CD14-positive monocyte (primary cell): ENCODE data around the gene SLCO1C1. TPM values are rescaled to one million over a fixed set of nuclear protein-coding genes. Genes with fewer than 3 reads are reported as not detected.
"Not testable (repeated sequence)": the region's sequence is repeated elsewhere in the genome, so short reads cannot be mapped to it uniquely, and the experiment has no call there.

Source experiments
- DNase-seq, 3 donors: peaks; one replicate each; pipeline ENCODE4 v3.0.0-alpha.2; 2011 to 2022
- H2AFZ ChIP-seq: 2 replicates; pipeline ENCODE4 v1.6.0; 2012; ENCODE audit warnings: mild to moderate bottlenecking, low read depth, low read length, inconsistent platforms; ENCODE audit not compliant: insufficient read depth, poor library complexity, severe bottlenecking
- H3K27ac ChIP-seq, 2 donors: 1 replicate in 1 of 2; 2 replicates in 1 of 2; pipeline ENCODE4 v1.5.1; 2012 to 2013; ENCODE audit warnings: low read length in 2 of 2, control low read depth in 1 of 2, inconsistent platforms in 1 of 2, low read depth in 1 of 2, mild to moderate bottlenecking in 1 of 2
- H3K27me3 ChIP-seq, 2 donors: one replicate each; pipeline versions ENCODE4 v1.6.0 to v1.6.1; 2011 to 2013; ENCODE audit warnings: low read length in 2 of 2; ENCODE audit not compliant: control insufficient read depth in 2 of 2, insufficient read depth in 2 of 2
- H3K36me3 ChIP-seq, 2 donors: replicated peaks in 1 of 2; 1 replicate in 1 of 2; 2 replicates in 1 of 2; pipeline versions ENCODE4 v1.5.1 to v1.6.1; 2012 to 2013; ENCODE audit warnings: low read length in 2 of 2, control low read depth in 1 of 2, inconsistent platforms in 1 of 2, mild to moderate bottlenecking in 1 of 2; ENCODE audit not compliant: insufficient read depth in 2 of 2, control insufficient read depth in 1 of 2
- H3K4me1 ChIP-seq, 2 donors: 1 replicate in 1 of 2; 2 replicates in 1 of 2; pipeline versions ENCODE4 v1.5.1 to v1.6.1; 2012 to 2013; ENCODE audit warnings: low read length in 2 of 2, control low read depth in 1 of 2, inconsistent platforms in 1 of 2, mild to moderate bottlenecking in 1 of 2, moderate library complexity in 1 of 2; ENCODE audit not compliant: insufficient read depth in 2 of 2, control insufficient read depth in 1 of 2
- H3K4me2 ChIP-seq: replicated peaks from 2 replicates; pipeline ENCODE3; 2012; ENCODE audit warnings: low read length, moderate library complexity, mild to moderate bottlenecking; ENCODE audit not compliant: poor library complexity, severe bottlenecking; ENCODE audit errors: extremely low read depth
- H3K4me3 ChIP-seq, 3 experiments: fragments of 200-600 bp in 1 of 3; sonication (generic) in 1 of 3; replicated peaks in 1 of 3; 1 replicate in 2 of 3; 2 replicates in 1 of 3; pipeline ENCODE4 v1.5.1; 2011 to 2013; ENCODE audit warnings: low read length in 3 of 3, mild to moderate bottlenecking in 3 of 3, control low read depth in 2 of 3, low read depth in 2 of 3, inconsistent platforms in 1 of 3, moderate library complexity in 1 of 3
- H3K79me2 ChIP-seq: 2 replicates; pipeline ENCODE4 v1.6.0; 2012; ENCODE audit warnings: mild to moderate bottlenecking, control low read depth, inconsistent platforms, low read length, moderate library complexity; ENCODE audit not compliant: insufficient read depth
- H3K9ac ChIP-seq: 2 replicates; pipeline ENCODE4 v1.6.0; 2017; ENCODE audit warnings: low read length, mild to moderate bottlenecking; ENCODE audit not compliant: insufficient read depth, poor library complexity, severe bottlenecking
- H3K9me3 ChIP-seq, 2 donors: replicated peaks in 1 of 2; 1 replicate in 1 of 2; 2 replicates in 1 of 2; pipeline versions ENCODE4 v1.5.1 to v1.6.1; 2012 to 2013; ENCODE audit warnings: low read length in 2 of 2, control low read depth in 1 of 2; ENCODE audit not compliant: control insufficient read depth in 1 of 2, insufficient read depth in 1 of 2
- H4K20me1 ChIP-seq: 2 replicates; pipeline ENCODE4 v1.6.0; 2012; ENCODE audit warnings: mild to moderate bottlenecking, low read length, control low read depth, moderate library complexity; ENCODE audit not compliant: insufficient read depth
- H3K27ac Mint-ChIP-seq, 7 donors: one replicate each; pipeline ENCODE4 v1.8.0; 2020; ENCODE audit warnings: mild to moderate bottlenecking in 7 of 7, mixed read lengths in 7 of 7, moderate library complexity in 6 of 7, inconsistent platforms in 2 of 7
- H3K27me3 Mint-ChIP-seq, 3 donors: one replicate each; pipeline ENCODE4 v1.8.0; 2021 to 2022; ENCODE audit warnings: low read depth in 3 of 3, mild to moderate bottlenecking in 3 of 3, mixed read lengths in 3 of 3, moderate library complexity in 3 of 3, inconsistent platforms in 1 of 3
- H3K36me3 Mint-ChIP-seq, 2 donors: one replicate each; pipeline ENCODE4 v1.8.0; 2020; ENCODE audit warnings: mixed read lengths in 2 of 2, inconsistent platforms in 1 of 2, mild to moderate bottlenecking in 1 of 2
- H3K4me1 Mint-ChIP-seq: one replicate; pipeline ENCODE4 v1.8.0; 2020; ENCODE audit warnings: mild to moderate bottlenecking, mixed read lengths
- H3K4me3 Mint-ChIP-seq, 2 donors: one replicate each; pipeline ENCODE4 v1.8.0; 2020; ENCODE audit warnings: mild to moderate bottlenecking in 2 of 2, mixed read lengths in 2 of 2, moderate library complexity in 1 of 2
- H3K9me3 Mint-ChIP-seq, 7 donors: one replicate each; pipeline ENCODE4 v1.8.0; 2020 to 2022; ENCODE audit warnings: mixed read lengths in 7 of 7, mild to moderate bottlenecking in 6 of 7, moderate library complexity in 6 of 7, inconsistent platforms in 2 of 7
- CTCF ChIP-seq: fragments of 200-600 bp; IDR thresholded peaks from one replicate; pipeline ENCODE4 v1.8.0; 2022; ENCODE audit warnings: antibody characterized with exemption, mild to moderate bottlenecking
- whole genome bisulfite sequencing: methylation state at CpG from one replicate; pipeline ENCODE4 v1.1.5; 2013; ENCODE audit warnings: missing lambda C conversion rate; ENCODE audit not compliant: insufficient coverage; 5-methylcytosine and 5-hydroxymethylcytosine counted together
- intact Hi-C, 2 donors: fragments of 100-400 bp; cut with micrococcal nuclease; formaldehyde crosslinking; loops; one replicate each; pipeline versions ENCODE4 v1.15.0 to v1.15.1; 2023
- polyA plus RNA-seq, 3 donors: library from polyadenylated mRNA; depleted of rRNA in 1 of 3; unstranded in 2 of 3; stranded (reverse) in 1 of 3; fragments of 300-500 nt in 2 of 3; fragments of >200 nt in 1 of 3; fragmentation: Illumina TruSeq in 2 of 3; gene quantifications; 1 replicate in 2 of 3; 2 replicates in 1 of 3; pipeline ENCODE4 v1.2.3, GENCODE V29; 2012 to 2021

SLCO1C1 gene
- polyA plus RNA-seq, 3 donors, result not detected

- no peak for DNase-seq
- no peak overlapping the region for H3K9ac ChIP-seq
- intact Hi-C loops, result no loop called here
- no peak overlapping the region for H3K4me3 Mint-ChIP-seq
- no peak overlapping the region for H3K27ac Mint-ChIP-seq
- H3K27me3 ChIP-seq, result no peaks in the 10 kb centered on the region
- H3K4me2 ChIP-seq, result no peak overlapping the region
- no peaks in the 10 kb centered on the region for H3K79me2 ChIP-seq
- no peak overlapping the region for H3K27ac ChIP-seq
- peaks cover 0 to 2% (median 0%) of the 10 kb centered on the region in 3 donors for H3K27me3 Mint-ChIP-seq
- H4K20me1 ChIP-seq, result no peaks in the 10 kb centered on the region
- H3K4me1 ChIP-seq, result no peaks in the 10 kb centered on the region
- TF ChIP-seq CTCF, result no peak
- H3K9me3 Mint-ChIP-seq, result peaks cover 8 to 28% (median 18%) of the 10 kb centered on the region in 7 donors
- H3K4me1 Mint-ChIP-seq, result no peaks in the 10 kb centered on the region
- no peak overlapping the region for H3K4me3 ChIP-seq
- H3K36me3 ChIP-seq, result no peaks in the 10 kb centered on the region
- peaks cover 0 to 10% of the 10 kb centered on the region in 2 donors for H3K9me3 ChIP-seq
- no peaks in the 10 kb centered on the region for H3K36me3 Mint-ChIP-seq
- H2AFZ ChIP-seq, result no peak overlapping the region
- WGBS, result 87% methylated on average over 12 of the region's 20 CpGs
Observed at GRCh38 chr12:20777420-20777819, 82.3 kb downstream of the SLCO1C1 start.

- Histone ChIP-seq H3K79me2 (no peaks in the 10 kb centered on the region), H3K4me2 (no peak overlapping the region), H3K9ac (no peak overlapping the region), H3K4me3 (no peak overlapping the region), H3K4me1 (no peaks in the 10 kb centered on the region), H4K20me1 (no peaks in the 10 kb centered on the region), H3K27ac (no peak overlapping the region), H2AFZ (no peak overlapping the region), H3K27me3 (no peaks in the 10 kb centered on the region), H3K36me3 (no peaks in the 10 kb centered on the region), H3K9me3 (peaks cover 0 to 14% of the 10 kb centered on the region in 2 donors)
- H3K9me3 Mint-ChIP-seq, result peaks cover 6 to 39% (median 23%) of the 10 kb centered on the region in 7 donors
- no peak for TF ChIP-seq CTCF
- WGBS, result no CpG with 5 or more reads among the region's 2 CpGs
- DNase-seq, result no peak
- peaks cover 0 to 2% (median 0%) of the 10 kb centered on the region in 3 donors for H3K27me3 Mint-ChIP-seq
- no peaks in the 10 kb centered on the region for H3K36me3 Mint-ChIP-seq
- no peak overlapping the region for H3K27ac Mint-ChIP-seq
- no peak overlapping the region for H3K4me3 Mint-ChIP-seq
- intact Hi-C loops, result no loop called here
- H3K4me1 Mint-ChIP-seq, result no peaks in the 10 kb centered on the region
Observed at GRCh38 chr12:20778969-20779368, 83.8 kb downstream of the SLCO1C1 start.

- peaks cover 6 to 42% (median 23%) of the 10 kb centered on the region in 7 donors for H3K9me3 Mint-ChIP-seq
- H3K9me3 ChIP-seq, result peaks cover 0 to 16% of the 10 kb centered on the region in 2 donors
- H3K36me3 Mint-ChIP-seq, H3K4me1 Mint-ChIP-seq, H3K27me3 Mint-ChIP-seq, H3K27ac Mint-ChIP-seq, H4K20me1 ChIP-seq, intact Hi-C loops, H3K9ac ChIP-seq, H3K4me1 ChIP-seq, H3K79me2 ChIP-seq, H3K27me3 ChIP-seq, H3K36me3 ChIP-seq, H3K4me3 Mint-ChIP-seq, H3K27ac ChIP-seq, H3K4me3 ChIP-seq, H2AFZ ChIP-seq, H3K4me2 ChIP-seq, DNase-seq: not testable (repeated sequence)
- WGBS, result 95% methylated on average over 2 of the region's 3 CpGs
Observed at GRCh38 chr12:20779971-20780370, 84.8 kb downstream of the SLCO1C1 start.
